ENCODE results near the gene ZNF185. TPM values are rescaled to one million over a fixed set of nuclear protein-coding genes. Genes with fewer than 3 reads are reported as not detected.

ZNF185 gene
- total and polyA plus RNA-seq, 2 donors (not counting 3 experiments of a cell fraction or from before 2014, with no cell fraction given): 18.7 to 31.6 TPM

DNA sequence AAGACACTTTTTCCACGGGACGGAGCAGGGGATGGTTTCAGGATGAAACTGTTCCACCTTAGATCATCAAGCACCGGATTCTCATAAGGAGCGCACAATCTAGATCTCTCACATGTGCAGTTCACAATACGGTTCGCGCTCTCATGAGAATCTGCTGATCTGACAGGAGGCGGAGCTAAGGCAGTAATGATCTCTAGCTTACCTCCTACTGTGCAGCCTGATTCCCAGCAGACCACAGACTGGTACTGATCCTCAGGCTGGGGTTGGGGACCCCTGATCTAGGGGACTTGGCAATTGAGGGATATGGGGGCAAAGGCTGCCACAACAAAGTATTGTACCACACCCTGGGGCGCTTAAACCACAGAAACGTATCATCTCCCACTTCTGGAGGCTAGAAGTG lies 25.7 kb downstream of the ZNF185 start:
- no peak overlapping the region for H2AFZ ChIP-seq (ENCODE audit: low read depth, low read length)
- no peaks in the 10 kb centered on the region for H3K79me2 ChIP-seq (ENCODE audit: control insufficient read depth, insufficient read depth, low read length)
- no peaks in the 10 kb centered on the region for H3K9me1 ChIP-seq (replicated peaks; ENCODE audit: control insufficient read depth, extremely low read depth, insufficient read depth, low read length)
- no peak overlapping the region for H3K9ac ChIP-seq (replicated peaks; ENCODE audit: extremely low read depth, insufficient read depth, low read length)
- ChIA-PET POLR2A (no interaction called here), CTCF (interaction anchor here (0.8 kb wide), 1 partner anchor 24 kb away, joined by 3 read pairs; no protein-coding TSS in a partner anchor)
- no peaks in the 10 kb centered on the region for H3K9me3 ChIP-seq (replicated peaks; ENCODE audit: control insufficient read depth, insufficient read depth, low read length)
- no peaks in the 10 kb centered on the region for H3K36me3 ChIP-seq (ENCODE audit: control insufficient read depth in 2 of 2, extremely low read depth in 1 of 2, insufficient read depth in 2 of 2, low read length in 2 of 2)
- H3K4me3 ChIP-seq (replicated peaks in 1 of 3; ENCODE audit: insufficient read depth in 1 of 3, low read depth in 1 of 3, low read length in 3 of 3): no peak overlapping the region
- no TSS peak for BruUV-seq (replicated peaks)
- DNase-seq (ENCODE audit: low read depth, low spot score) (no peak), FAIRE-seq (no peak)
- no peak overlapping the region for H3K4me2 ChIP-seq (ENCODE audit: insufficient read depth, low read length)
- dilution Hi-C loops (cut with MboI; ENCODE audit: extremely low pct_ligation_motif_present, low sequenced_read_pairs): no loop called here
- intact Hi-C loops (cut with micrococcal nuclease): no loop called here
- no peak overlapping the region for H3K27ac ChIP-seq (ENCODE audit: insufficient read depth, low read depth, low read length)
- no peaks in the 10 kb centered on the region for H3K27me3 ChIP-seq (ENCODE audit: control insufficient read depth in 2 of 2, insufficient read depth in 2 of 2, low read length in 2 of 2)
- H3K4me1 ChIP-seq (ENCODE audit: control insufficient read depth, extremely low read depth, insufficient read depth, low read length): peaks cover 2% of the 10 kb centered on the region
- TF ChIP-seq POLR2A (IDR thresholded peaks at IDR 0.05; ENCODE audit: low read depth, low read length) (no peak), POLR2AphosphoS5 (IDR thresholded peaks at IDR 0.05; ENCODE audit: insufficient read depth, low read depth, low read length) (no peak), MYC (IDR thresholded peaks at IDR 0.05; ENCODE audit: low read depth, low read length) (no peak), GATA2 (IDR thresholded peaks at IDR 0.05; ENCODE audit: insufficient read depth, insufficient read length, low read depth, low read length) (no peak), FOS (IDR thresholded peaks at IDR 0.05; ENCODE audit: borderline replicate concordance, insufficient read depth, low read length) (no peak), JUN (IDR thresholded peaks at IDR 0.05; ENCODE audit: borderline replicate concordance, insufficient read depth, insufficient read length, low read depth) (no peak), EZH2 (IDR thresholded peaks at IDR 0.05; ENCODE audit: borderline replicate concordance, low read depth, low read length, severe bottlenecking) (no peak)
- TF ChIP-seq, protein P1, sequence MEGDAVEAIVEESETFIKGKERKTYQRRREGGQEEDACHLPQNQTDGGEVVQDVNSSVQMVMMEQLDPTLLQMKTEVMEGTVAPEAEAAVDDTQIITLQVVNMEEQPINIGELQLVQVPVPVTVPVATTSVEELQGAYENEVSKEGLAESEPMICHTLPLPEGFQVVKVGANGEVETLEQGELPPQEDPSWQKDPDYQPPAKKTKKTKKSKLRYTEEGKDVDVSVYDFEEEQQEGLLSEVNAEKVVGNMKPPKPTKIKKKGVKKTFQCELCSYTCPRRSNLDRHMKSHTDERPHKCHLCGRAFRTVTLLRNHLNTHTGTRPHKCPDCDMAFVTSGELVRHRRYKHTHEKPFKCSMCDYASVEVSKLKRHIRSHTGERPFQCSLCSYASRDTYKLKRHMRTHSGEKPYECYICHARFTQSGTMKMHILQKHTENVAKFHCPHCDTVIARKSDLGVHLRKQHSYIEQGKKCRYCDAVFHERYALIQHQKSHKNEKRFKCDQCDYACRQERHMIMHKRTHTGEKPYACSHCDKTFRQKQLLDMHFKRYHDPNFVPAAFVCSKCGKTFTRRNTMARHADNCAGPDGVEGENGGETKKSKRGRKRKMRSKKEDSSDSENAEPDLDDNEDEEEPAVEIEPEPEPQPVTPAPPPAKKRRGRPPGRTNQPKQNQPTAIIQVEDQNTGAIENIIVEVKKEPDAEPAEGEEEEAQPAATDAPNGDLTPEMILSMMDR (IDR thresholded peaks at IDR 0.05; ENCODE audit: extremely low read depth in 1 of 2, insufficient read depth in 1 of 2, low read depth in 1 of 2, low read length in 2 of 2): no peak
- TF ChIP-seq, protein P2, sequence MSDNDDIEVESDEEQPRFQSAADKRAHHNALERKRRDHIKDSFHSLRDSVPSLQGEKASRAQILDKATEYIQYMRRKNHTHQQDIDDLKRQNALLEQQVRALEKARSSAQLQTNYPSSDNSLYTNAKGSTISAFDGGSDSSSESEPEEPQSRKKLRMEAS (IDR thresholded peaks at IDR 0.05; ENCODE audit: insufficient read depth, insufficient read length): no peak
- H4K20me1 ChIP-seq (replicated peaks; ENCODE audit: control insufficient read depth, extremely low read depth, insufficient read depth, low read length): no peaks in the 10 kb centered on the region

Measured in endothelial cell of umbilical vein (primary cell).